Hepatocyte (in vitro differentiated cells): ENCODE measurements around the gene ZNF774. TPM values are rescaled to one million over a fixed set of nuclear protein-coding genes. Genes with fewer than 3 reads are reported as not detected.
A peak's percentile ranks its signal among the peaks of the same experiment; 100 is the strongest.

Experiments used
- DNase-seq: peaks from one replicate; pipeline ENCODE4 v3.0.0-alpha.2; 2016; ENCODE audit warnings: low spot score
- H2AFZ ChIP-seq: fragments of 200-600 bp; sonication (generic); 2 replicates; pipeline ENCODE4 v1.6.0; 2016; ENCODE audit warnings: antibody characterized with exemption, mild to moderate bottlenecking
- H3K27ac ChIP-seq: fragments of 200-600 bp; sonication (generic); 2 replicates; pipeline ENCODE4 v1.5.1; 2016; ENCODE audit warnings: mild to moderate bottlenecking
- H3K27me3 ChIP-seq: fragments of 200-600 bp; sonication (generic); 2 replicates; pipeline ENCODE4 v1.6.1; 2016
- H3K36me3 ChIP-seq: fragments of 200-600 bp; sonication (generic); replicated peaks from 2 replicates; pipeline ENCODE4 v1.5.1; 2016; ENCODE audit warnings: low read depth; ENCODE audit not compliant: insufficient read depth
- H3K4me1 ChIP-seq: fragments of 200-600 bp; sonication (generic); 2 replicates; pipeline ENCODE4 v1.5.1; 2016; ENCODE audit warnings: mild to moderate bottlenecking, moderate library complexity; ENCODE audit not compliant: insufficient read depth
- H3K4me2 ChIP-seq: fragments of 200-600 bp; sonication (generic); 2 replicates; pipeline ENCODE4 v1.6.0; 2016
- H3K4me3 ChIP-seq: fragments of 200-600 bp; sonication (generic); 2 replicates; pipeline ENCODE4 v1.5.1; 2016; ENCODE audit warnings: mild to moderate bottlenecking
- H3K79me2 ChIP-seq: fragments of 200-600 bp; sonication (generic); 2 replicates; pipeline ENCODE4 v1.6.0; 2017; ENCODE audit warnings: mild to moderate bottlenecking
- H3K9me2 ChIP-seq: fragments of 200-600 bp; sonication (generic); replicated peaks from 2 replicates; pipeline ENCODE4 v1.6.0; 2017; ENCODE audit warnings: mild to moderate bottlenecking; ENCODE audit not compliant: insufficient read depth
- H3K9me3 ChIP-seq: fragments of 200-600 bp; sonication (generic); 2 replicates; pipeline ENCODE4 v1.5.1; 2016; ENCODE audit warnings: low read depth, mild to moderate bottlenecking
- H4K20me1 ChIP-seq: fragments of 200-600 bp; sonication (generic); 2 replicates; pipeline ENCODE4 v1.6.0; 2016; ENCODE audit warnings: mild to moderate bottlenecking; ENCODE audit not compliant: insufficient read depth, poor library complexity, severe bottlenecking
- EZH2 ChIP-seq: fragments of 200-600 bp; sonication (generic); IDR thresholded peaks from 2 replicates; pipeline ENCODE4 v1.6.1; 2016; ENCODE audit warnings: antibody characterized with exemption, mild to moderate bottlenecking, borderline replicate concordance
- EZH2phosphoT487 ChIP-seq: fragments of 200-600 bp; sonication (generic); IDR thresholded peaks from one replicate; pipeline ENCODE4 v1.6.1; 2018; ENCODE audit warnings: antibody characterized with exemption, mild to moderate bottlenecking, low read depth, moderate library complexity; ENCODE audit not compliant: unreplicated experiment, severe bottlenecking
- WGBS: methylation state at CpG from one replicate; pipeline ENCODE4 v1.1.6; 2016; ENCODE audit warnings: low lambda C conversion rate; ENCODE audit errors: missing lambda C conversion rate; 5-methylcytosine and 5-hydroxymethylcytosine counted together
- polyA plus RNA-seq: library from polyadenylated mRNA; unstranded; fragments of >200 nt; fragmentation: Nextera tagmentation; extraction: Ambion mirVana; gene quantifications from 2 replicates; pipeline ENCODE4 v1.2.1, GENCODE V29; 2016
- total RNA-seq: library from RNA; depleted of rRNA; stranded (reverse); fragments of >200 nt; gene quantifications from 2 replicates; pipeline ENCODE4 v1.2.3, GENCODE V29; 2014
- TF ChIP-seq, protein P1 (sequence below): fragments of 200-600 bp; sonication (generic); IDR thresholded peaks from 2 replicates; pipeline ENCODE4 v1.5.1; 2016; ENCODE audit warnings: antibody characterized with exemption, mild to moderate bottlenecking; ENCODE audit not compliant: poor library complexity

ZNF774 gene
- total and polyA plus RNA-seq, 2 experiments from 2014 or later: 2.1 to 2.3 TPM

DNA sequence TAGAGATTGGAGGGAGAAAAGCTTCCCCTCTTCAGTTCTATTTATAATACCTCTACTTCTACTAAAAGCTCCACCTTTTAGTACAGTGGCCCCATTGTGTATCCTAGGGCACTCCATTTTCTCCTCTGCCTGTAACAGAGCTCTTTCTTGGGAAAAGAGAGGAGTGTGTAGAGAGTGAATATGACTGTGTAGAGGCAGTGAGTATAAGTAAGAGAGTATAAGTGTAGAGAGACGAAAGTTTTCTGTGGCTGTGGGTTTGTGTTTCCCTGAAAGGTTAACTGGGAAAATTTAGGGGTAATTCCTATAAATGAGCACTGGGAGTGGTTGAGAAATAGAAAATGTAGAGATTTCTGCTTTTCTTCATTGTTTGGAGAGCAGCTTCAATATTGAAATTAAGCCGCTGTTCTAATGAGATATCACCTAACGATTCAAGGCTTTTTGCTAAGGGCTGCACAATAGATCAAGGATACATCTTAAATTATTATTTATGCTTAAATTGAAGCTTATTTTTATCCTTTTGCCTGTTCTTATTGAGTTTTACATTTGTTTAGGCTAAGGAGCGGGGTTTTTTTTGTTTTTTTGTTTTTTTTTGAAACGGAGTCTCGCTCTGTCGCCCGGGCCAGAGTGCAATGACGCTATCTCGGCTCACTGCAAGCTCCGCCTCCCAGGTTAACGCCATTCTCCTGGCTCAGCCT, 42.8 kb downstream of the ZNF774 start:
- Histone ChIP-seq H3K4me1 (peaks cover 16% of the 10 kb centered on the region), H3K79me2 (peaks cover 99% of the 10 kb centered on the region), H3K27ac (no peak overlapping the region), H3K27me3 (no peaks in the 10 kb centered on the region), H3K9me3 (no peaks in the 10 kb centered on the region), H3K9me2 (no peaks in the 10 kb centered on the region), H3K4me3 (no peak overlapping the region), H3K4me2 (peak overlapping the region; percentile 12), H4K20me1 (peaks cover 6% of the 10 kb centered on the region), H2AFZ (no peak overlapping the region), H3K36me3 (no peaks in the 10 kb centered on the region)
- WGBS: 96% methylated on average over 12 of the region's 12 CpGs
- no peak for DNase-seq
- no peak for TF ChIP-seq EZH2phosphoT487
- TF ChIP-seq, protein P1, sequence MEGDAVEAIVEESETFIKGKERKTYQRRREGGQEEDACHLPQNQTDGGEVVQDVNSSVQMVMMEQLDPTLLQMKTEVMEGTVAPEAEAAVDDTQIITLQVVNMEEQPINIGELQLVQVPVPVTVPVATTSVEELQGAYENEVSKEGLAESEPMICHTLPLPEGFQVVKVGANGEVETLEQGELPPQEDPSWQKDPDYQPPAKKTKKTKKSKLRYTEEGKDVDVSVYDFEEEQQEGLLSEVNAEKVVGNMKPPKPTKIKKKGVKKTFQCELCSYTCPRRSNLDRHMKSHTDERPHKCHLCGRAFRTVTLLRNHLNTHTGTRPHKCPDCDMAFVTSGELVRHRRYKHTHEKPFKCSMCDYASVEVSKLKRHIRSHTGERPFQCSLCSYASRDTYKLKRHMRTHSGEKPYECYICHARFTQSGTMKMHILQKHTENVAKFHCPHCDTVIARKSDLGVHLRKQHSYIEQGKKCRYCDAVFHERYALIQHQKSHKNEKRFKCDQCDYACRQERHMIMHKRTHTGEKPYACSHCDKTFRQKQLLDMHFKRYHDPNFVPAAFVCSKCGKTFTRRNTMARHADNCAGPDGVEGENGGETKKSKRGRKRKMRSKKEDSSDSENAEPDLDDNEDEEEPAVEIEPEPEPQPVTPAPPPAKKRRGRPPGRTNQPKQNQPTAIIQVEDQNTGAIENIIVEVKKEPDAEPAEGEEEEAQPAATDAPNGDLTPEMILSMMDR: no peak
- TF ChIP-seq EZH2: no peak

DNA sequence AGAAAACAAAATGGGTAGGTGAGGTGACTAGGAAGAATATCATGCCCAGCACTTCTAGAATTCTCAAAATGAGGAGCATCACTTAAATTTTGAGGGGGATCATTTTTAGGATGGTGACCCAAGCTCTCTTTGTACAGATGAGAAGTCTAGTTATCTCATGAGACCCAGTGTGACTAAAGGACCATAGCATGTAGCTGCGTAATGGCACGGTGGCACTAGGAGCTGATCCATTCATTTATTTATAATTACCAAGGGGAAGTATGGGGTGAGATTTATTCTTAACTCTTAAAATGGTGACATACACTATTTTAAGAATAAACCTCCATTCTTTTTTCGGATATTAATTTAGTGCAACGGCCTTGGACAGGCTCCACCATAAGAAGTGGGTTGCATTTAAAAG, 44.2 kb downstream of the ZNF774 start:
- H4K20me1 ChIP-seq: no peaks in the 10 kb centered on the region
- H3K27me3 ChIP-seq: no peaks in the 10 kb centered on the region
- H3K79me2 ChIP-seq: peaks cover 96% of the 10 kb centered on the region
- H3K36me3 ChIP-seq: no peaks in the 10 kb centered on the region
- H2AFZ ChIP-seq: no peak overlapping the region
- no peak overlapping the region for H3K4me2 ChIP-seq
- no peaks in the 10 kb centered on the region for H3K9me3 ChIP-seq
- no peak for DNase-seq
- no peaks in the 10 kb centered on the region for H3K9me2 ChIP-seq
- 91% methylated on average over 4 of the region's 4 CpGs for WGBS
- H3K27ac ChIP-seq: no peak overlapping the region
- TF ChIP-seq, protein P1: no peak
- no peak for TF ChIP-seq EZH2
- TF ChIP-seq EZH2phosphoT487: no peak
- H3K4me1 ChIP-seq: peaks cover 18% of the 10 kb centered on the region
- H3K4me3 ChIP-seq: no peak overlapping the region

DNA sequence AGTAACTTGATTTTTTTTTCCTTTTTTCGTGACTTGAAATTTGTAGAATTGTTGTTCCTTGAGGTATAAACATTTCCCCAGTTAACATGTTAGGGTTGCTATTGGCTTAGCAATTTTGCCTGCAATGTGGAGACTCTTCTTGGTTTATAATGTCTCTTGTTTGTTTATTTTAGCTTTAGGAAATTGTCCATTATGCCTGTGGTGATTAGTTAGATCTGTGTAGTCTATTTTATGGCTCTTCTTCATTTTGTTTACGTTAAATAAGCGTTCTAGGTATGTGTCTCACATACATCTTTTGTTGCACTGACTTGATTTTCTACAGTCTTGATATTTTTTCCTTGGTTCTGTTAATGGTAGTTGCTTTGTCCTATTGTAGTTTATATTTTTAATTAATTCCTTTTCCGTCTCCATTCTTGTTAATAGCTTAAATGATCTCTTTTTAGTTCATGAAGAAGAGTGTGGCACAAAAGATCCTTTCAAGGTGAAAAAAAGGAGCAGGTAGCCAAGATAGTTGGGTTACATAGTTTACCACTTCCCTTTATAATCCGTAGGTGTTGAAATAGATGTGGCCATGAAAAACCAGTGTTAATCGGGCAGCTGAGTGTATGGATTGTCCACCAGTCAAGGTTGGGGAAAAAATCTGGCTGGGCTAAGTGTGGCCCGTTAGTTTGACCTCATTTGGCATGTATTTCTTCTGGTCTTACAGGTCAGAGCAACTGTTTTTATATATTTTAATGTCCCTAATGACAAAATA, 48.1 kb downstream of the ZNF774 start:
- H3K9me2 ChIP-seq: no peaks in the 10 kb centered on the region
- no peaks in the 10 kb centered on the region for H3K36me3 ChIP-seq
- H3K4me3 ChIP-seq: no peak overlapping the region
- H4K20me1 ChIP-seq: no peaks in the 10 kb centered on the region
- H3K27me3 ChIP-seq: no peaks in the 10 kb centered on the region
- H3K27ac ChIP-seq: peak overlapping the region; percentile 92
- no peaks in the 10 kb centered on the region for H3K9me3 ChIP-seq
- no peak overlapping the region for H2AFZ ChIP-seq
- H3K4me2 ChIP-seq: peak overlapping the region; percentile 61
- 62% methylated on average over 7 of the region's 7 CpGs for WGBS
- no peak for DNase-seq
- no peak for TF ChIP-seq EZH2phosphoT487
- no peak for TF ChIP-seq EZH2
- TF ChIP-seq, protein P1: no peak
- peaks cover 97% of the 10 kb centered on the region for H3K79me2 ChIP-seq
- H3K4me1 ChIP-seq: peaks cover 33% of the 10 kb centered on the region
